Neural cell (in vitro differentiated cells): Measurements from ENCODE around the gene ADAMTS15.

Experiments used
- CTCF ChIP-seq: fragments of 450-650 bp; IDR thresholded peaks from 2 replicates; pipeline ENCODE4 v1.5.1; 2014; ENCODE audit warnings: antibody characterized with exemption, mild to moderate bottlenecking, moderate library complexity; ENCODE audit not compliant: poor library complexity, severe bottlenecking
- EP300 ChIP-seq: fragments of 450-650 bp; conservative IDR thresholded peaks from 2 replicates; pipeline ENCODE4 v1.6.1; 2014; ENCODE audit warnings: antibody characterized with exemption, mild to moderate bottlenecking, moderate library complexity; ENCODE audit not compliant: poor library complexity, severe bottlenecking
- TAF1 ChIP-seq: IDR thresholded peaks from 2 replicates; pipeline ENCODE4 v1.6.1; 2012; ENCODE audit warnings: low read depth

- TF ChIP-seq TAF1 (no peak), EP300 (no peak), CTCF (no peak)
Observed at GRCh38 chr11:130459521-130459920, 11.1 kb downstream of the ADAMTS15 start.
